ENCODE measurements around the gene PGC.

The PGC gene

GRCh38 chr6:41743406-41744235 lies 3.6 kb downstream of the PGC start:
- no peak for DNase-seq

- no peak for DNase-seq
Measured at GRCh38 chr6:41741625-41742490, 5.3 kb downstream of the PGC start.

- DNase-seq, result no peak
Measured at GRCh38 chr6:41740366-41741162, 6.6 kb downstream of the PGC start.

- no peak for DNase-seq
Measured at GRCh38 chr6:41739041-41739440, 8.2 kb downstream of the PGC start.

GRCh38 chr6:41737591-41738130 lies 9.5 kb downstream of the PGC start:
- no peak for DNase-seq

- DNase-seq, result no peak
Measured at GRCh38 chr6:41736800-41737555, 10.2 kb downstream of the PGC start.

- no peak for DNase-seq
Measured at GRCh38 chr6:41736186-41736733, 10.9 kb downstream of the PGC start.

GRCh38 chr6:41735427-41736185 lies 11.6 kb downstream of the PGC start, which contains the start of gene TFEB:
Gene TFEB, minus strand, starts transcription at chr6:41735608. Its CDS starts 44,395 bp downstream, at chr6:41691213.
- peak; percentile 94 to 95 for DNase-seq

GRCh38 chr6:41734666-41735426 lies 12.4 kb downstream of the PGC start:
- DNase-seq, result peak; percentile 70 to 77

- peak; percentile 57 to 61 for DNase-seq
Measured at GRCh38 chr6:41733707-41734665, 13.2 kb downstream of the PGC start.

- no peak for DNase-seq
Measured at GRCh38 chr6:41733360-41733706, 13.9 kb downstream of the PGC start.

GRCh38 chr6:41732591-41733359 lies 14.4 kb downstream of the PGC start:
- peak; percentile 40 to 56 for DNase-seq

- DNase-seq, result no peak
Measured at GRCh38 chr6:41732149-41732548, 15.0 kb downstream of the PGC start.

- DNase-seq, result no peak
Measured at GRCh38 chr6:41731561-41732086, 15.6 kb downstream of the PGC start.

GRCh38 chr6:41730531-41731436 lies 16.4 kb downstream of the PGC start:
- DNase-seq, result no peak

- DNase-seq, result no peak
Measured at GRCh38 chr6:41729624-41730023, 17.6 kb downstream of the PGC start.

- DNase-seq, result no peak
Measured at GRCh38 chr6:41728954-41729353, 18.2 kb downstream of the PGC start.

Data from activated CD4-positive, alpha-beta T cell treated with anti-CD3 and anti-CD28 coated beads, Interleukin-2, amount 50 U/mL, for 48 hours (primary cell).